ENCODE measurements around the gene PPP4R2.

- TF ChIP-seq CTCF (IDR thresholded peaks at IDR 0.05 in 2 of 3, conservative IDR thresholded peaks at IDR 0.05 in 1 of 3; ENCODE audit: control insufficient read depth in 2 of 3, extremely low read depth in 1 of 3, insufficient read depth in 1 of 3, low read depth in 3 of 3, low read length in 3 of 3) (no peak), ATF3 (IDR thresholded peaks at IDR 0.05; ENCODE audit: borderline replicate concordance, extremely low read depth, low read depth, low read length) (no peak), EZH2 (IDR thresholded peaks at IDR 0.05; ENCODE audit: borderline replicate concordance, control insufficient read depth, low read depth, low read length) (no peak), ZNF592 (IDR thresholded peaks at IDR 0.05) (no peak), MYC (IDR thresholded peaks at IDR 0.05; ENCODE audit: insufficient read depth, insufficient read length, insufficient replicate concordance, low read length, severe bottlenecking) (no peak), HDAC6 (IDR thresholded peaks at IDR 0.05; ENCODE audit: unreplicated experiment) (no peak), PKNOX1 (IDR thresholded peaks at IDR 0.05) (no peak), CEBPB (IDR thresholded peaks at IDR 0.05; ENCODE audit: borderline replicate concordance in 1 of 2, low read depth in 2 of 2, low read length in 2 of 2) (no peak), EP300 (IDR thresholded peaks at IDR 0.05; ENCODE audit: borderline replicate concordance in 1 of 2, control insufficient read depth in 1 of 2, low read depth in 2 of 2, low read length in 2 of 2) (no peak), DPF2 (IDR thresholded peaks at IDR 0.05) (no peak), USF2 (IDR thresholded peaks at IDR 0.05; ENCODE audit: borderline replicate concordance, low read depth, low read length) (no peak), POLR2A (IDR thresholded peaks at IDR 0.05; ENCODE audit: low read depth, low read length) (no peak), ETV6 (conservative IDR thresholded peaks at IDR 0.05 in 1 of 2, IDR thresholded peaks at IDR 0.05 in 1 of 2; ENCODE audit: borderline replicate concordance in 1 of 2, low read depth in 1 of 2) (no peak)
Measured at GRCh38 chr3:73072634-73073033, 76.0 kb downstream of the PPP4R2 start.
